Inferior parietal cortex (tissue), 1 donor: ENCODE measurements around the gene DFFB.
A peak's percentile ranks its signal among the peaks of the same experiment; 100 is the strongest.
"Not testable (repeated sequence)": the region's sequence is repeated elsewhere in the genome, so short reads cannot be mapped to it uniquely, and the experiment has no call there.

ENCODE experiments used
- DNase-seq: peaks from one replicate; pipeline ENCODE4 v3.0.0-alpha.2; 2016; ENCODE audit errors: extremely low spot score

The DFFB gene

DNA sequence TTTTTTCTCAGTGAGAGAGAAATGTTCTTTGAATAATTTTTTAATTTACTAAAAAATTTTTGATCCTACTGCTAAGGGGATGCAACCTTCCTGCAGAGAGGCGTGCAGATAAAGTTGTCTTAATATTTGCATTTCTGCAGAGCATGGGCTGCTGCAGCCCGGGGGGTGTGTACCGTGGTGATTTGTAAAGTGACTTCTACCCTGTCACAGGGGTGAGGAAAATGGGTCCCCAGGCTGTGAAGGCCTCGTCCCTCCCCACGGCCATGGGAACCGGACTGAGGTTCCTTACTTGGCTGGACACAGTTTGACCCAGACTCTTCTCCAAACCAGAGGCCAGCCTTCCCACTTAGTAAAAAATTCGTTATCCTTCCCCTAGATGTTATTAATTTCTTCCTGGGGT, 52.3 kb downstream of the DFFB start:
- DNase-seq, result no peak

- no peak for DNase-seq
Observed at GRCh38 chr1:3910049-3910731, 52.9 kb downstream of the DFFB start.

DNA sequence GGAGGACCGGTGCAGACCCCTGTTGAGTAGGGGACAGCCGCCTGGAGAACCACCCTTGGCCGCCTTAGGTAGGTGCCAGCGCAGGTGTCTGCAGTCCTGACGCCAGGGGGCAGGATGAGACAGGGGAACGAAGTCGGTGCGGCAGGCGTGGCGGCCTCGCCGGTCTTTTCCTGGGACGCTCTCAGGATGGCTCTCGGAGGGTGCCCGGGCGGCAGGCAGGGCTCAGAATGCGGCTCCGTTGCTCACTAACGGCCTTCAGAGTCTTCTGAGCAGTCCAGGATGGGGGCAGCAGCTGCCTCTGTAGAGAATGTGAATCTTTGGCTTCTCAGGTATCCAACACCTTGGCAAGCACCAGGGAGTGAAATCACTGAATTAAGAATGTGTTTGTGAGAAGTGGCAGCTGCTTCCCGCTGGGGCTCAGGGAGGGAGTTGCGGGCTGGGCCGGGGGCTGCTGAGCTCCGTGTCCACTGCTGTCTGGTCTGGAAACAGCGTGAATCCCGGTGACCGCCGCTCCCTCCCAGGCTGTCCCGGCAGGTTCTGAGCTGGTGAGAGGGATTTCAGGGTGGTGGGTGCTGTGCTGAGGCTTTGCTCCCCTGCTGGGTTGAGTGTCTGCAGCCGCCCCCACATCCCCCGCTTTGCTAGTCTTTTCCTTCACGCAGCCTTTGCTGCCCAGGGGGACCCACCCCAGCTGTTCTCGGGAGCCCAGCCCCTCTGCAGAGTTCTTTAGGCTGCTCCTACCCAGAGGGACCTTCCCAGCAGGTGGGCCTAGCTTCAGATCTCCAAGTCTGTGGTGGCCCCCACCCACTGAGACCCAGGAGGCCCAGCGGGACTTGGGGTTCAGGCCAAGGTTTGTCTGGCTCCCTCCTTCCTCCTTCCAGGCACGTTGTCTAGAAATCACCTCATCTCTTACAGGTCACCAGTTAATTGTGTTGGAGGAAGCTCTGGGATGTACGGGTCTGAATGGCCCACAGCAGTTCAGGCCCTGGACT, 53.9 kb downstream of the DFFB start:
- peak; percentile 66 for DNase-seq

DNA sequence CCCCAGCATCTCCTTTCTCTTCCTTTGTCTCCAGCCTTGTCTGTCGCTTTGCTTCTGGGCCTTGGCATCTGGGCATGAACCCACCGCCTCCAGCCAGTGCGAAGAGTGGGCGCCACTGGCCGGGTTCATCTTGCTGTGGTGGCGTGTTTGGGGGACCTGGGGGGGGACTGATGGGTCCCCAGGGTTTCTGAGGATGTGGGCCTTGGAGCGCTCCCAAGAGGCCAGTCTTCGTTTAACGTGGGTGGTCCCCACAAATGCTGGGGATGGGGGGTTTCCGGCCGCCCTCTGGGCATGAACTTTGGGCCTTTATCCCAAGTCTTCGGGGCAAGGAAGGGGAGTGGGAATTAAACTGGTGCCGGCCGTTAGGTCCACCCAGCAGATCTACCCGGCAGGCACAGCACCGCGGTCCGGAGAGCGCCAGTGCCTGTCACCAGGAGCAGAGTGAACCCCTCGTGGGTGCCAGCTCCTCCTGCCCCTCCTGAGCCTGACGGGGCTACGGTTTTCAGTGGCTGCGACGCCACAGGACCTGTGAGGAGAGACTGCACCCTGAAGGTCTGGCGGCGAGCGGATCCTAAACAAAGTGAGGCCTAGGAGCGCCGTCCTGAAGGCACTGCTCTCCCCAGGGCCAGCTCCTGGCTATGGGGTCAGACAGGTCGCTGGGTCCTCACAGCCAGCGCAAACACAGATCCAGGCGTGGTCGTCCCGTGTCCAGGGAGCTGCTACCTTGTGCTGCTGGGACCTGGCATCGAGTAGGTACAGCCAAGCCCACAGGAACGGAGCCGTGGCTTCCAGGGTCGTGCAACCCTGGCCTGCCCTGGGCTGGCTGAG, 54.9 kb downstream of the DFFB start:
- no peak for DNase-seq

DNA sequence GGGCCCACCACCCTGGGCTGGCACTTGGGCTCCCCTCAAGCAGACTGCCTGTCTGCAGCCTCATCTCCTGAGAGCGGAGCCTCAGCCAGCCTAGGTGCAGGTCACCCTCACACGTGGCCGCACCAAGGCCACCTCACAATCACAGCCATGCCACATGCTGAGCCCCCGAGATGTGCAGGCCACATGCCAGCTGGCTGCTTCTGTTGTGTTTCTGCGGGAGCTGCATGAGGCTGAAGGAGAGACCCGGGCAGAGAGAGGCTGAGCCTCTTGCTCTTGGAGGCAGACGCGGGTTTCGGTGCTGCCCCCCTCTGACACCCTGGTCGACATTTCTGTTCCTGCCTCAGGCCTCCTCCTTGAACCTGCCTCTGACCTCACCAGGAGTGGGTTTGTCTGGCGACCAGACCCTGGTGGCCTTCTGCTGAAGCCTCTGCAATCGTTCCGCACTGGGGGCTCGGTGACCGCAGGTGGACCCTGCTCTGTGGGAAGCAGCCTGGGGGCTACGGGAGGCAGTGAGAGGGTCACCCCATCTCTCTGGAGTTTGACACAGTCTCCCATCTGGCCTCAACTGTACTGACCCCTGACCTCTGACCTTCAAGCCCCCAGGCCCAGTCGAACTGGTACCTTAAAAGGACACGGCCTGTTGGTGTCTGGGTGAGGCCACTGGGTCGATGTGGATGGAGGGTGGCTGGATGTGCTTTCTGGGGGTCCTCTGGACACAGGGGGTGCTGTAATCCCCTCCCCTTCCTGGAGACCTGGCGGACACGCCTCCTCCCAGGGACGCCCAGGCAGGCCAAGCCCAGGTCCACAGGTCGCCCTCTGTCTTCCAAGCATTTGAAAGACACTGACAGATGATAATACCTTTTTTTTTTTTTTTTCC, 55.8 kb downstream of the DFFB start:
- DNase-seq, result no peak

GRCh38 chr1:3914331-3914851, 57.1 kb downstream of the DFFB start:
- DNase-seq, result no peak

GRCh38 chr1:3914911-3915310, 57.6 kb downstream of the DFFB start:
- DNase-seq, result no peak

GRCh38 chr1:3915551-3916121, 58.4 kb downstream of the DFFB start:
- DNase-seq, result no peak

DNA sequence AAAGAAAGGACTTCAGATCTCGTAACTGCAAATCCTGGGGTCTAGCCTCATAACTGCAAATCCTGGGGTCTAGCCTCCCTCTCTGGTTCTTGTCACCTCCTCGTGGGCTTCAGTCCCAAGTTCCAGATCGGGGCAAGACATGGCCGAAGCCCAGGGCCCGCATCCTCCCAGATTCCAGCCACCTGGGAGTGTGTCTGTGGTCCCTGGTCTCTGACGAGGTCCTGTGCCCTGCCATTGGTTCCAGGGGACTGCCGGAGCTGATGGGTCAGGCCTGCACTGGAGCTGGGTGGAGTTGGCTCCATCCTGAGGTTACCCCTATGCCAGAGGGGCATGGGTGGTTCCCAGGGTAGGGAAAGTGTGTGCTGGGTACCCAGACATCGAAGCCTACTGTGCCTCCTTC, 60.5 kb downstream of the DFFB start:
- no peak for DNase-seq

GRCh38 chr1:3918359-3918758, 61.1 kb downstream of the DFFB start:
- not testable (repeated sequence) for DNase-seq

DNA sequence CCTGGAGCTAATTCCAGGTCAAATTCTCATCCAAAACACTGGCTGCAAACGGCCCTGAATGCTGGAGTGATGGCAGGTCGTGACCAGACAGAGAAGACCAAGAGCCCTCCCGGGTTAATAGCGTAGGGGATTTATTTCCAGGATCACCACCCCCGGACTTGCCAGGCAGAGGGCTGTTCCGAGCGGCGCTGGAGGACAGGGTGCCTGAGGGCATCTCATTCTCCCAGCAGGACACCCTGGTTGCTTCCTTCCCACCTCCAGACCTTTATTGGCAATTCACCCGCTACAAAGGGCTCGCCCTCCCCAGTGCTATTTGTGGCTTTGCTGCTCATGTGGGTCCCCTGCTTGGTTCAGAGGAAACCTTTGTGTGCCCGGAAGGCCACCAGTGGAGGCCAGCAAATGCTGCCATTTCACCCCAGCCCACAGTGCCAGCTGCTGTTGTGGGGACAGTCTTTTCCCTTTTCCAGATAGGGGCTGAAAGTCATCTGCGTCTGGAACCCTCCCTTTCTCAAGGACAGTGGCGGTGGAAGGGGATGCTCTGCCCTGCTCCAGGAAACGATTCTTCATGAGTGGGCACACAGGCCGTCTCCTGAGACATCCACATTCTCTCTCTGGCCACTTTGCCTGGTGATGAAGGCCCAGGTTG, 61.8 kb downstream of the DFFB start:
- DNase-seq, result no peak

GRCh38 chr1:3919706-3920105, 62.4 kb downstream of the DFFB start:
- DNase-seq, result no peak

GRCh38 chr1:3921765-3922164, 64.5 kb downstream of the DFFB start:
- no peak for DNase-seq

DNA sequence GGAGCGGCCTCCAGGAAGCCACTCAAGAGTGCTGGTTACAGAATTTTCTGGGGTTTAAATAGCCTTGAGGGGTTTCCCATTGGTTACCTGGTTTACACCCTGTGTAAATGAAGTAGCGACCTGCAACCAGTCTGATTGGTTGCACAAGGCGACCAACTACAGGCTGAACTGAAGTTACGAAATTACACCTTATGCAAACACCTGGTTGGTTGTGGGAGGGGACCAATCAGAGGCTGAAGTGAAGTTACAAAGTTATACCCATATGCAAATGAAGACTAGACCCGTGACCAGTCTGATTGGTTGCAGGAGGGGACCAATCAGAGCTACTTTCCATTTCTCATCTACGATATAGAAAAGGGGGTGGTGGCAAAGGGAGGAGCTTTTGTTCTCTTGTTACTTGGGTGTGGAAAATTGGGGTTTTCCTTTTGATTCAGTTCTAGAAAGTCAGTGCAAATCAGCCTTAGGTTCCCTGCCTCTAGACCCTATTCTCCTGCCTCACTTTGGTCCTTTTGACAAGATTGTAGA, 65.0 kb downstream of the DFFB start:
- no peak for DNase-seq

- DNase-seq, result no peak
Observed at GRCh38 chr1:3922851-3923250, 65.6 kb downstream of the DFFB start.

- DNase-seq, result no peak
Observed at GRCh38 chr1:3923378-3924185, 66.3 kb downstream of the DFFB start.

DNA sequence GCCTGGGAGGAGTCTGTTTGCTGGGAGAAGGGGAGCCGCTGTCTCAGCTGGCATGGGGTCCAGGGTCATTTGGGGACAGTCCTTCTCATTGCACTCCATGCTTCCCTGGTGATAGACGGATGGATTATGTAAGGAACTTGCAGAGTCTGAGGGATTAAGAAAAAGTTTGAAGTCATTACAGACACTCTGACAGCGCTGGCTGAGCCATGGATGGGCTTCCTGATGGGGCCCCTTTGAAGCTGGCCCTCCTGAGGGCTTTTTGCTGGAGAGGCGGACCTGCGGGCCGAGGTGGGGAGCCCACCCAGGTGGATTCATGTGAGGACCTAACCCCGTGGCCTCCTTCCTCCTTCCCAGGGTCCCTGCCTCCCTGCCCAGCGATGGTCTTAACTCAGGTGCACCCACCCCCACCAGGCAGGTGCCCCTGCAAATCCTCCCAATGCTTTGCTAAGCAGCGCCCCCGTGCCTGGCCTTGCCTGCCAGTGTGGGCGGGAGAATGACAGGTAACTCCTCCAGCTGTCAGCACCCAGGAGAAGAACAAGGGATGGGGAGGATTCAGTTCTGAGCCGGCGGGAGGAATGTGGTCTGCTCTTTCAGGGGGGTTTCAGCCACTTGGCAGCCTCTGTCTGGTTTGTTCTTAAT, 67.0 kb downstream of the DFFB start:
- no peak for DNase-seq

DNA sequence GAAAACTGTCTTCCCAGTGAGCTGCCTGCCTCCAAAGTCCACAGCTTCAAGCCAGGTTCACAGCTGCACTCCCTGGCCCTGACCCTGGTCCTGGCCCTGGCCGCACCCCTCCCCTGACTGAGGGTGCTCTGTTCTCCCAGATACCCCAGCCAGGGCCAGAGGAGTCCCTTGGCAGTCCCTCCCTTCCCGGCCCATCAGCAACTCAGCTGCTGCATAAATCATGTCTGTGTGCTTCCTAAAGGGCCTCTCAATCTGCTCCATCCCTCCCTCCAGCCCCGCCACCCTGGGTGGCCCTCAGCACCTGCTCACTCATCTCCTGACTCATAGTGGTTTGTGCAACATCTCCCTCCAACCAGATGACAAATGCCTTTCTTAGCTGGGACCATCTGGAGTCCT, 67.5 kb downstream of the DFFB start:
- DNase-seq, result no peak
